ENCODE results near the gene DESI1.
"Not testable (repeated sequence)": the region's sequence is repeated elsewhere in the genome, so short reads cannot be mapped to it uniquely, and the experiment has no call there.

DESI1 gene

DNA sequence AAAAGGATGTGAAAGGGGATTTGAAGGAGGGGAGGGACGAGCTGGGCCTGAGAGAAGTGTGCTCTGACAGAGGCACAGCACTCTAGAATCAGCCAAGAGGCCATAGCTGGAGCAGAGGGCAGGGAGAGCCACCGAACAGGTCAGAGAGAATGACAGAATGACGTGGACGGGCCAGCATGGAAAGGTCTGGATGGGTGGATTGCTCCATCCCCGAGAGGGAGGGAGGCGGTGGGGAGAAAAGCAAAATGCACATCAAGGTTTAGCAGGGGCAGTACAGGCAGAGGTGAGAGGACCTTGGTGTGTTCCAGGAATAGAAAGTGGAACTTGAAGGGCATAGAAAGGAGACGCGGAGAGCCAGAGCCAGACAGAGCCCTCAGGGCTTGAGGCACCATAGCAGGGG is 38.1 kb downstream of the DESI1 start:
- no peak for DNase-seq

GRCh38 chr22:41579997-41580355 is 40.9 kb downstream of the DESI1 start:
- no peak for DNase-seq

DNA sequence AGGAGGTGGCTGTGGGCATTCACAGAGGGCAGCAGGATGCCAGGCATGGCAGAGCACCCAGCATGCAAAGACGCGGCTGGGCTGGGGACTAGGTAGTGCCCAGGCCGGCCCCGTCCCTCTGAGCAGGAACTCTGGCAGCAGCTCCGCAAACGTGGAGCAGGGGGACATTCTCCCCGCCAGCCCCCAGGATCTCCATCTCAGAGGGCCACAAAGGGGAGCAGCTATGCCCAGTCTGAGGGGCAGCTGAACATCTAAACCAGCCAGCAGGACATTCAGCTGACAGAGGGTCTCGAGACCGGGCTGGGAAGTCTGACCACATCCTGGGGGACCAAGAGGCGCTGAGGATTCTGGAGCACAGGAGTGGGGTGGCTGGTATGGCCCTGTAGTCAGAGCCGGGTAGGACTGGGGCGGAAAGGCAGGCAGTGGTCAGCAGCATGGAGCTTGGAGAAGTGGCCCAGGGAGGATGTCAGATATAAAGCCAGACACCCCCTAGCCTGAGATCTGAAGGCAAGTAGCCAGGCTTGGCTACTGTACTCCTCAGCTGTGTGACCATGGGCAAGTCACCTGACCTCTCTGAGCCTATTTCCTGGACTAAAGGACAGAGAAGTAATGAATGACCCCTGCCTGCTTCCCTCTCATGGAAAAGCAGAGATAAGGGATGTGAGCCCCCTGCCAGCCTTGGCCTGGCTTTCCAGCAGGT is 41.4 kb downstream of the DESI1 start:
- DNase-seq, result no peak

GRCh38 chr22:41578818-41579217 is 42.0 kb downstream of the DESI1 start:
- no peak for DNase-seq

- no peak for DNase-seq
These were observed 42.7 kb downstream of the DESI1 start for GRCh38 chr22:41578114-41578513.

GRCh38 chr22:41576877-41577276 is 44.0 kb downstream of the DESI1 start:
- DNase-seq, result no peak

DNA sequence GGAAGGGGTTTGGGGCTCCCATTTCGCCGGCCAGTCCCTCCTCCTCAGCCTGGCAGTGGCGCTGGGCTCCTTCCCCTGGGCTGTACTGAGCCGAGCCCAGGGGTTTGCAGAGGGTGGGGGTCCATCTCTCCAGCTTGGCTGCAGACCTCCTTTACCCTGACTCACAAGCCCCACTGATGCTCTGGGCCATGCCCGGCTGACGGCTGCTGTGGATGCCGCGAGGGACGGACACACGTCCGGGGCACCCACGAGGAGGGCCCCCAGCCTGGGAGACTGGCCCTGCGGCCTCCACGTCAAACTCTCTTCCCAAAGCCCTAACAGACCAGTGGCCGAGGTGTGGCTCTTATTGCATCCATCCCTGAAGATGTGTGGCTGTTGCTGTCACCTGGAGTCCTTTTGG is 45.3 kb downstream of the DESI1 start:
- no peak for DNase-seq

DNA sequence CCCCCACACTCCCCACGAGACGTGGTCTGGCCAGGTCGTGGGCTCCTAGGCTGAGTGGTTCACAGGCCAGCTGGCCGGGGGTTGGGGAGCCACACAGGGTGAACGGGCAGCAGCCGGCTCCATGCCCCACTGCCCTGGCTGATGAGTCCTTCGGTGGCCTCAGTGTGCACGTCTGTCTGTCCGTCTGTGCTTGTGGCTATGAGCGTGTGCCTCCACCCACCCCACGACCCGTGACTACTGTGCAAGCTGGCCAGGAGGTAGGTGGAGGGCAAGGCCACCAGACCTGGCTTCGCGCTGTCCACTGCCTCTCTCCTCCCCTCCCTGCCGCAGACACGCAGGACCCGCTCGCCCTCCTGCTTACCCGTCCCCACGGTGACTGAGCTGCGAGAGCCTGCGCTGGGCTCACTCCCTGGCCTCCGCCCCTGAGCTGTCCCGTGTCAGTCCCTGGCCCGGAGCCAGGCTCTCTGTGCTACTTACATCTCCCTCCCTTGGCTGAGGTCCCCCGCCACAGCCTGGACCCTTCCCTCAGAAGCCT is 45.9 kb downstream of the DESI1 start:
- DNase-seq, result no peak

- DNase-seq, result no peak
These were observed 47.2 kb downstream of the DESI1 start for GRCh38 chr22:41573677-41574076.

DNA sequence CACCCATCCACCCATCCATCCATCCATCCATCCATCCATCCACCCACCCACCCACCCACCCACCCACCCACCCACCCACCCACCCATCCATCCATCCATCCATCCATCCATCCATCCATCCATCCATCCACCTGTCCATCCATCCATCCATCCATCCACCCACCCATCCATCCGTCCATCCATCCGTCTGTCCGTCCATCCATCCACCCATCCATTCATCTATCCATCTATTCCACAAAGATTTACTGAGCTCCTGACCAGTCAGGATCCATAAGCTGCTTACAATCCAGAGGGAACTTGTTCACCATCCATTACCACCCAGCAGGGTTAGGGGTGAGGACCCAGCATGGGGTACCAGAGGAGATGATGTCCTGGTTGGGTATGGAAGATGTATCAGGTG is 48.5 kb downstream of the DESI1 start:
- not testable (repeated sequence) for DNase-seq

DNA sequence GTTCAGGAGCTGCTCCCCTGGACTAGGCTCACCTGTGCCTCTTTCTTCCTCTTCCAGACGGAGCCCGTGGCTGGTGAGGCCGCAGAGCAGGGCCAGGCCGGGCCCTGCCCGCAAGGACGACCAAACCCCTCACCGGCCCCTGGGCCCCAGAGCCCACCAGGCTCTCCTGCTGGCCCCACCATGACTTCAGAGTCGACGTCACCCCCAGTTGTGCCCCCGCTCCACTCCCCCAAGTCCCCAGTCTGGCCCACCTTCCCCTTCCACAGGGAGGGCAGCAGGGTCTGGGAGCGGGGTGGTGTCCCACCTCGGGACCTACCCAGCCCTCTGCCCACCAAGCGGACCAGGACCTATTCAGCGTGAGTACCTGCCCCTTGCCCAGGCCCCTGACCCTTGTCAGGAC is 49.1 kb downstream of the DESI1 start:
- no peak for DNase-seq

GRCh38 chr22:41570221-41570620 is 50.6 kb downstream of the DESI1 start:
- no peak for DNase-seq

DNA sequence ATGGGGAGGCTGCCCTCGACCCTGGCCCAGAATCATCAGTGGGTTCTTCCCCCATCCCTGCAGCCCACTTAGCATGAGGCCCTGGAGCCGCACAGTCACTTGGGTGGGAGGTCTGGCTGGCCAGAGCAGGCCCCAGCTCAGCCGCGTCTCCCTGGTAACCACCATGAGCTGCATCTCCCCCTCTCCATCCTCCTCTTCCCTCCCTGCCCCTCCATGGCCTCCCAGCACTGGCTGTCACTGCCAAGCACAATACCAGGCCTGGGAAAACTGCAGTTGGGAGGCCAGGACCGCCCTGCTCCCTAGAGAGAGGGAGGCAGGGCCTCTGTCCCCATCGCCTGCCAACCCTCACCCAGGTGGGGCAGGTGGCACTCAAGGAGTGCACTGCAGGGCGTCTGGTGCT is 52.0 kb downstream of the DESI1 start:
- DNase-seq, result no peak

GRCh38 chr22:41567512-41567768 is 53.4 kb downstream of the DESI1 start:
- DNase-seq, result no peak

DNA sequence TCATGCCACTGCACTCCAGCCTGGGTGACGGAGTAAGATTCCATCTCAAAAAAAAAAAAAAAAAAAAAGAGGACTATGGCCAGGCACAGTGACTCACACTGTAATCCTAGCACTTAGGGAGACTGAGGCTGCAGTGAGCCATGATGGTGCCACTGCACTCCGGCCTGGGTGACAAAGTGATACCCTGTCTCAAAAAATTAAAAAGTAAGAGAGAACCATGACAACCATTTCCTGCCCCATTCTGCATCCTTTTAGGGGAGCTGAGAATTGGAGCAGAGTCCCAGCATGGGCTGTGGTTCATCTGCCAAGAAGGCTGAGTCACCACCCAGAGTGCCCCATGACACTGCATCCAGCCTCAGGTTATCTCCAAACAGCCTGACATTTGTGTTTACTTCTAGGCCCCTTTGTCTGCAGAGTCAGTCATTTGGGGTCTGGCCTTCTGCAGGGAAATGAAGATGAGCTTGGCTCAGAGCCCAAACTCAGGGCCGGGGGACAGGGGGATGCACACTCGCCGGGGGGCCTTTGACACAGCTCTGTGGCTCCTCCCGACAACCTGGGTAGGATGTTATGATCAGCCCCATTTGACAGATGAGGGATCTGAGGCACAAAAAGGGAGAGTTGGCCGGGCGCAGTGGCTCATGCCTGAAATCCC is 55.3 kb downstream of the DESI1 start:
- DNase-seq, result peak; percentile 13

GRCh38 chr22:41564563-41564962 is 56.3 kb downstream of the DESI1 start:
- DNase-seq, result no peak

- DNase-seq, result no peak
These were observed 57.7 kb downstream of the DESI1 start for GRCh38 chr22:41563051-41563711.

DNA sequence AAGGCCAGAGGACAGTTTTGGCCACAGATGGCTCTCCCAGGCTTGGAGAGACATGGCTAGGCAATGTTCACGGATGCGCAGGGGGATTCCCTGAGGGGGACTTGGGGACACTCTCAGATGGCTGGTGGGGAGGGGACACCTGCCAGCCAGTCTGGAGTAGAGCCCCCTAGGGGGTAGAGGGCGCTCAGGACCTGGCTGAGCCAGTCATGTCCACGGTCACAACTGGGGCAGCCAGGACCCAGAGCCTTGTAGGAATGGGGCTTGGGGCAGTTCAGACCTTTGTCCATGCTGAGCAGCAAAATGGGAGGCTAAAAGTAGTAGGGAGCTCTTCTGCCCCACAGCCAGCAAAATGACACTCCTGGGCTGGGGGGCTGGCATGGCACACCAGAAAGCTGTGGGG is 58.4 kb downstream of the DESI1 start:
- DNase-seq, result no peak

DNA sequence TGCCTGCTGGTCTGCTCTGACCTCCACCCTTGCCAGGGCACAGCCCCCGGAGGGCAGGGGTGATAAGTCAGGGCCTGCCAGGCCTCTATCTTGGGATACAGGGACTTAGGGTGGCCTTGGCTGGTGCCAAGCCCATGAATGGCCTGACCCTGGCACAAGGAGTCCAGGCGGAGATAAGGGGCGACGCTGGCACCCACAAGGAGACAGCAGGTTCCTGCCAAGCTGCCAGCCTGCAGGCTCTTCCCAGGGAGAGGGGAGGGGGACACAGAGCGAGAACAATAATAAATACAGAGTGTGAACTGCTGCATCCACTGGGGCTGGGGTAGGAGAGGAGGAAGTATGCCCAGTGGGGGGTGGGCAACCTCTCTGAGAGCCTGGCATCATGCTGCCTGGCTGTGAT is 59.1 kb downstream of the DESI1 start:
- DNase-seq, result no peak

GRCh38 chr22:41561335-41561734 is 59.5 kb downstream of the DESI1 start:
- DNase-seq, result no peak

- DNase-seq, result no peak
These were observed 60.8 kb downstream of the DESI1 start for GRCh38 chr22:41560095-41560471.

GRCh38 chr22:41558241-41558630 is 62.6 kb downstream of the DESI1 start:
- DNase-seq, result not testable (repeated sequence)

- no peak for DNase-seq
These were observed 63.2 kb downstream of the DESI1 start for GRCh38 chr22:41557401-41558240.

DNA sequence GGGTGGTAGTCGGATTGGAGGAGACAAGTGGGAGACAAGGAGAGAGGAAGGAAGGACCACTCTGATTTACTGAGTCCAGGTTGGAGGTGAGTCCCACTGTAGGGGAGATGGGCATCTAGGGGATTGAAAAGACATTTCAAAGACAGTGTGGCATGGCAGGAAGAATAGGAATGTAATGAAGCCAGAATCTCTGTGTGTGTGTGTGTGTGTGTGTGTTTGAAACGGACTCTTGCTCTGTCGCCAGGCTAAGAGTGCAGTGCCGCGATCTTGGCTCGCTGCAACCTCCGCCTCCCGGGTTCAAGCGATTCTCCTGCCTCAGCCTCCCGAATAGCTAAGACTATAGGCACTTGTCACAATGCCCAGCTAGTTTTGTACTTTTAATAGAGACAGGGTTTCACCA is 64.3 kb downstream of the DESI1 start:
- DNase-seq, result no peak
